Trophoblast cell (in vitro differentiated cells and primary cell): Measurements from ENCODE around the gene GSX2.

Experiments
- DNase-seq, 2 donors: peaks; one replicate each; pipeline ENCODE4 v3.0.0-alpha.2; 2016
- H2AFZ ChIP-seq: 2 replicates; pipeline ENCODE4 v1.6.1; 2013; ENCODE audit warnings: low read length, moderate library complexity, mild to moderate bottlenecking; ENCODE audit not compliant: insufficient read depth, poor library complexity
- H2AK5ac ChIP-seq: 2 replicates; pipeline ENCODE4 v1.6.1; 2013; ENCODE audit warnings: mild to moderate bottlenecking, low read length
- H2BK120ac ChIP-seq: 2 replicates; pipeline ENCODE4 v1.6.1; 2013; ENCODE audit warnings: low read length, mild to moderate bottlenecking, moderate library complexity; ENCODE audit not compliant: insufficient read depth, poor library complexity
- H2BK12ac ChIP-seq: 2 replicates; pipeline ENCODE4 v1.6.1; 2013; ENCODE audit warnings: mild to moderate bottlenecking, low read length, moderate library complexity
- H2BK5ac ChIP-seq: 2 replicates; pipeline ENCODE4 v1.6.1; 2013; ENCODE audit warnings: low read length, low read depth, moderate library complexity, mild to moderate bottlenecking; ENCODE audit not compliant: poor library complexity
- H3K14ac ChIP-seq: 2 replicates; pipeline ENCODE4 v1.6.1; 2013; ENCODE audit warnings: mild to moderate bottlenecking, low read length
- H3K18ac ChIP-seq: 2 replicates; pipeline ENCODE4 v1.6.1; 2013; ENCODE audit warnings: mild to moderate bottlenecking, low read length
- H3K23ac ChIP-seq: 2 replicates; pipeline ENCODE4 v1.6.1; 2013; ENCODE audit warnings: low read length
- H3K27ac ChIP-seq: 2 replicates; pipeline ENCODE4 v1.5.1; 2013; ENCODE audit warnings: low read depth, mild to moderate bottlenecking, inconsistent platforms, low read length, moderate library complexity
- H3K27me3 ChIP-seq: 2 replicates; pipeline ENCODE4 v1.6.1; 2013; ENCODE audit warnings: inconsistent platforms, mild to moderate bottlenecking, low read length, moderate library complexity; ENCODE audit not compliant: insufficient read depth
- H3K36me3 ChIP-seq, 2 experiments: 1 replicate in 1 of 2; 2 replicates in 1 of 2; pipeline ENCODE4 v1.6.1; 2013; ENCODE audit warnings: low read length in 2 of 2, mild to moderate bottlenecking in 2 of 2, moderate library complexity in 1 of 2; ENCODE audit not compliant: insufficient read depth in 2 of 2, control insufficient read depth in 1 of 2
- H3K4ac ChIP-seq: 2 replicates; pipeline ENCODE4 v1.6.1; 2013; ENCODE audit warnings: low read depth, mild to moderate bottlenecking, low read length, moderate library complexity
- H3K4me1 ChIP-seq, 2 experiments: 1 replicate in 1 of 2; 2 replicates in 1 of 2; pipeline ENCODE4 v1.6.1; 2013; ENCODE audit warnings: low read length in 2 of 2, mild to moderate bottlenecking in 2 of 2, moderate library complexity in 1 of 2; ENCODE audit not compliant: insufficient read depth in 2 of 2, control insufficient read depth in 1 of 2
- H3K4me2 ChIP-seq: 2 replicates; pipeline ENCODE4 v1.6.1; 2013; ENCODE audit warnings: inconsistent platforms, mild to moderate bottlenecking, low read length, moderate library complexity
- H3K4me3 ChIP-seq: 2 replicates; pipeline ENCODE4 v1.5.1; 2013; ENCODE audit warnings: mild to moderate bottlenecking, low read depth, low read length, inconsistent platforms
- H3K79me1 ChIP-seq: one replicate; pipeline ENCODE4 v1.6.1; 2013; ENCODE audit warnings: low read length
- H3K79me2 ChIP-seq: 2 replicates; pipeline ENCODE4 v1.6.1; 2013; ENCODE audit warnings: low read length, mild to moderate bottlenecking; ENCODE audit not compliant: control insufficient read depth, insufficient read depth, poor library complexity
- H3K9ac ChIP-seq: 2 replicates; pipeline ENCODE4 v1.6.1; 2013; ENCODE audit warnings: mild to moderate bottlenecking, low read length
- H3K9me3 ChIP-seq: 2 replicates; pipeline ENCODE4 v1.6.1; 2013; ENCODE audit warnings: low read depth, mild to moderate bottlenecking, control low read depth, inconsistent platforms, low read length; ENCODE audit not compliant: insufficient read depth
- H4K12ac ChIP-seq: 2 replicates; pipeline ENCODE4 v1.6.1; 2013; ENCODE audit warnings: low read depth, mild to moderate bottlenecking, low read length, moderate library complexity
- H4K8ac ChIP-seq: 2 replicates; pipeline ENCODE4 v1.6.1; 2013; ENCODE audit warnings: low read depth, mild to moderate bottlenecking, low read length, moderate library complexity
- H4K91ac ChIP-seq: one replicate; pipeline ENCODE4 v1.6.1; 2013; ENCODE audit warnings: low read depth, mild to moderate bottlenecking, low read length, moderate library complexity
- WGBS: extraction: QIAGEN DNeasy Blood & Tissue Kit; methylation state at CpG from one replicate; pipeline ENCODE4 v1.1.7; 2013; ENCODE audit warnings: missing lambda C conversion rate; ENCODE audit not compliant: insufficient read length, insufficient coverage; ENCODE audit errors: extremely low coverage; 5-methylcytosine and 5-hydroxymethylcytosine counted together

GSX2 gene

DNA sequence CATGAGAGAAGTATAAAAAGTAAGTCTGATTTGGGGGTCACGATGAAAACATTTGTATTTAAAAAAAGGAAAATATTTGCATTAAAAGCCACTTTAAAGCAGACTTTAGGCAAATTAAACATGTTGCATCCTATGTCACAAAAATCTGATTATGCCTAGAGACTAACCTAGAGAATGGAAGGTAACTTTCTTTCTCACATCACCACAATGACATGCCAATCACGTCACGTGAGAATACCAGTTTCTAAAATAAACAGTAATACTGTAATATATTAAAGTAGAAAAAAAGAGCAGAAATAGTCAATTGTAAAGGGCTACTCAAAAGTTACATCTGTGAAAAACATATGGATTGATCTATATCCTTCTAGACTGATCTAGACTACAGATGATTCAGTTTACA, 38.9 kb upstream of the GSX2 start:
- H2BK12ac ChIP-seq: no peak overlapping the region
- no peak for DNase-seq
- H3K36me3 ChIP-seq: no peaks in the 10 kb centered on the region
- no peak overlapping the region for H4K91ac ChIP-seq
- no peak overlapping the region for H3K4me3 ChIP-seq
- peaks cover 13% of the 10 kb centered on the region for H3K79me1 ChIP-seq
- H3K79me2 ChIP-seq: peaks cover 8% of the 10 kb centered on the region
- H3K4me2 ChIP-seq: no peak overlapping the region
- H2BK120ac ChIP-seq: no peak overlapping the region
- no peak overlapping the region for H3K9ac ChIP-seq
- H3K23ac ChIP-seq: no peak overlapping the region
- no peak overlapping the region for H3K27ac ChIP-seq
- H2AFZ ChIP-seq: no peak overlapping the region
- peaks cover 6 to 8% of the 10 kb centered on the region in 2 experiments for H3K4me1 ChIP-seq
- H2BK5ac ChIP-seq: no peak overlapping the region
- H3K18ac ChIP-seq: no peak overlapping the region
- H3K4ac ChIP-seq: no peak overlapping the region
- no CpG with 5 or more reads among the region's 3 CpGs for WGBS
- H3K14ac ChIP-seq: no peak overlapping the region
- H4K12ac ChIP-seq: no peak overlapping the region
- H3K9me3 ChIP-seq: no peaks in the 10 kb centered on the region
- H4K8ac ChIP-seq: no peak overlapping the region
- H2AK5ac ChIP-seq: no peak overlapping the region
- no peaks in the 10 kb centered on the region for H3K27me3 ChIP-seq

- no peak overlapping the region for H2BK120ac ChIP-seq
- H3K27me3 ChIP-seq: no peaks in the 10 kb centered on the region
- no peak overlapping the region for H4K12ac ChIP-seq
- H4K91ac ChIP-seq: no peak overlapping the region
- H3K36me3 ChIP-seq: no peaks in the 10 kb centered on the region
- no peak overlapping the region for H3K4ac ChIP-seq
- H3K27ac ChIP-seq: no peak overlapping the region
- H2BK12ac ChIP-seq: no peak overlapping the region
- H3K4me2 ChIP-seq: no peak overlapping the region
- H3K18ac ChIP-seq: no peak overlapping the region
- H3K9ac ChIP-seq: no peak overlapping the region
- H3K79me1 ChIP-seq: peaks cover 14% of the 10 kb centered on the region
- peaks cover 7 to 13% of the 10 kb centered on the region in 2 experiments for H3K4me1 ChIP-seq
- H3K14ac ChIP-seq: no peak overlapping the region
- no CpG with 5 or more reads among the region's 1 CpG for WGBS
- no peak overlapping the region for H3K4me3 ChIP-seq
- H2AK5ac ChIP-seq: no peak overlapping the region
- H4K8ac ChIP-seq: no peak overlapping the region
- H2AFZ ChIP-seq: no peak overlapping the region
- H3K9me3 ChIP-seq: no peaks in the 10 kb centered on the region
- no peak for DNase-seq
- no peak overlapping the region for H3K23ac ChIP-seq
- peaks cover 8% of the 10 kb centered on the region for H3K79me2 ChIP-seq
- H2BK5ac ChIP-seq: no peak overlapping the region
Measured at GRCh38 chr4:54061873-54062272, 38.1 kb upstream of the GSX2 start.

- DNase-seq: no peak
- Histone ChIP-seq H2AFZ (no peak overlapping the region), H2BK12ac (no peak overlapping the region), H3K9me3 (no peaks in the 10 kb centered on the region), H3K14ac (no peak overlapping the region), H3K23ac (no peak overlapping the region), H2AK5ac (no peak overlapping the region), H3K4me1 (peaks cover 7 to 18% of the 10 kb centered on the region in 2 experiments), H4K91ac (no peak overlapping the region), H3K36me3 (no peaks in the 10 kb centered on the region), H4K8ac (no peak overlapping the region), H3K27me3 (no peaks in the 10 kb centered on the region), H3K79me2 (peaks cover 8% of the 10 kb centered on the region), H4K12ac (no peak overlapping the region), H3K9ac (no peak overlapping the region), H2BK120ac (no peak overlapping the region), H3K27ac (no peak overlapping the region), H3K4ac (peak overlapping the region; percentile 60), H3K18ac (no peak overlapping the region), H3K4me3 (no peak overlapping the region), H2BK5ac (no peak overlapping the region), H3K4me2 (peak overlapping the region; percentile 57), H3K79me1 (peaks cover 14% of the 10 kb centered on the region)
- WGBS: no CpG with 5 or more reads among the region's 3 CpGs
Measured at GRCh38 chr4:54062392-54062791, 37.6 kb upstream of the GSX2 start.

- no peak overlapping the region for H2BK12ac ChIP-seq
- no CpG with 5 or more reads among the region's 4 CpGs for WGBS
- no peak overlapping the region for H3K14ac ChIP-seq
- peak in 1 of 2 donors; percentile 55 for DNase-seq
- H3K36me3 ChIP-seq: no peaks in the 10 kb centered on the region
- no peak overlapping the region for H2AFZ ChIP-seq
- no peak overlapping the region for H3K18ac ChIP-seq
- H3K9ac ChIP-seq: no peak overlapping the region
- H3K4me1 ChIP-seq: peaks cover 7 to 19% of the 10 kb centered on the region in 2 experiments
- no peak overlapping the region for H3K4me3 ChIP-seq
- no peak overlapping the region for H2BK5ac ChIP-seq
- H2AK5ac ChIP-seq: no peak overlapping the region
- no peaks in the 10 kb centered on the region for H3K9me3 ChIP-seq
- H2BK120ac ChIP-seq: no peak overlapping the region
- H3K4ac ChIP-seq: no peak overlapping the region
- no peak overlapping the region for H3K27ac ChIP-seq
- no peaks in the 10 kb centered on the region for H3K27me3 ChIP-seq
- H4K91ac ChIP-seq: no peak overlapping the region
- peak overlapping the region; percentile 96 for H3K4me2 ChIP-seq
- H4K8ac ChIP-seq: no peak overlapping the region
- H4K12ac ChIP-seq: no peak overlapping the region
- peaks cover 8% of the 10 kb centered on the region for H3K79me2 ChIP-seq
- H3K23ac ChIP-seq: no peak overlapping the region
- peaks cover 14% of the 10 kb centered on the region for H3K79me1 ChIP-seq
Measured at GRCh38 chr4:54063229-54063628, 36.7 kb upstream of the GSX2 start.
